MM.1S (cell line): Measurements from ENCODE around the gene TCEANC.

Experiments used
- DNase-seq: peaks from one replicate; pipeline ENCODE4 v3.0.0-alpha.2; 2015
- H2AFZ ChIP-seq: fragments of 300-600 bp; sonication (generic); 2 replicates; pipeline ENCODE4 v1.6.0; 2016; ENCODE audit warnings: antibody characterized with exemption, low read length
- H3F3A ChIP-seq: fragments of 300-600 bp; sonication (generic); 2 replicates; pipeline ENCODE4 v1.6.1; 2016; ENCODE audit warnings: mild to moderate bottlenecking, antibody characterized with exemption, low read length, moderate library complexity, mixed read lengths; ENCODE audit not compliant: insufficient read depth
- H3K27ac ChIP-seq: fragments of 300-600 bp; sonication (generic); 2 replicates; pipeline ENCODE4 v1.5.1; 2016; ENCODE audit warnings: mild to moderate bottlenecking, low read length
- H3K27me3 ChIP-seq: fragments of 300-600 bp; sonication (generic); replicated peaks from 2 replicates; pipeline ENCODE4 v1.6.0; 2016; ENCODE audit warnings: low read length; ENCODE audit not compliant: insufficient read depth
- H3K36me3 ChIP-seq: fragments of 300-600 bp; sonication (generic); replicated peaks from 2 replicates; pipeline ENCODE4 v1.6.1; 2016; ENCODE audit warnings: mild to moderate bottlenecking, low read length, mixed read lengths; ENCODE audit not compliant: insufficient read depth
- H3K4me1 ChIP-seq: fragments of 300-600 bp; sonication (generic); 2 replicates; pipeline ENCODE4 v1.6.1; 2016; ENCODE audit warnings: low read length, mixed read lengths
- H3K4me2 ChIP-seq: fragments of 300-600 bp; sonication (generic); 2 replicates; pipeline ENCODE4 v1.6.0; 2016; ENCODE audit warnings: low read depth, low read length
- H3K4me3 ChIP-seq: fragments of 300-600 bp; sonication (generic); 2 replicates; pipeline ENCODE4 v1.5.1; 2016; ENCODE audit warnings: low read length, mixed read lengths
- H3K79me2 ChIP-seq: fragments of 300-600 bp; sonication (generic); 2 replicates; pipeline ENCODE4 v1.6.1; 2016; ENCODE audit warnings: mixed run types, low read length, mixed read lengths
- H3K9ac ChIP-seq: fragments of 300-600 bp; sonication (generic); 2 replicates; pipeline ENCODE4 v1.6.1; 2016; ENCODE audit warnings: low read length, mixed read lengths
- H3K9me2 ChIP-seq: fragments of 300-600 bp; sonication (generic); replicated peaks from 2 replicates; pipeline ENCODE4 v1.6.1; 2016; ENCODE audit warnings: mild to moderate bottlenecking, low read length, mixed read lengths; ENCODE audit not compliant: insufficient read depth
- H3K9me3 ChIP-seq: fragments of 300-600 bp; sonication (generic); replicated peaks from 2 replicates; pipeline ENCODE4 v1.6.1; 2016; ENCODE audit warnings: mild to moderate bottlenecking, low read length, mixed read lengths; ENCODE audit not compliant: insufficient read depth
- H4K20me1 ChIP-seq: fragments of 300-600 bp; sonication (generic); 2 replicates; pipeline ENCODE4 v1.6.1; 2016; ENCODE audit warnings: mild to moderate bottlenecking, low read length, moderate library complexity, mixed read lengths; ENCODE audit not compliant: insufficient read depth
- CTCF ChIP-seq: fragments of 300-600 bp; sonication (generic); IDR thresholded peaks from 2 replicates; pipeline ENCODE4 v1.5.1; 2016; ENCODE audit warnings: antibody characterized with exemption, low read length, mixed read lengths
- EZH2 ChIP-seq: fragments of 300-600 bp; sonication (generic); optimal IDR thresholded peaks from 2 replicates; pipeline ENCODE3; 2017; ENCODE audit warnings: low read depth, mild to moderate bottlenecking, antibody characterized with exemption, low read length, mixed read lengths
- EZH2phosphoT487 ChIP-seq: fragments of 300-600 bp; sonication (generic); IDR thresholded peaks from 2 replicates; pipeline ENCODE4 v1.6.1; 2018; ENCODE audit warnings: antibody characterized with exemption, low read length

Gene TCEANC

GRCh38 chrX:13700380-13700779, 47.4 kb downstream of the TCEANC start:
- Histone ChIP-seq H3K4me2 (no peak overlapping the region), H3K27ac (no peak overlapping the region), H3K4me1 (no peaks in the 10 kb centered on the region), H3F3A (no peaks in the 10 kb centered on the region), H3K9ac (no peak overlapping the region), H3K9me3 (no peaks in the 10 kb centered on the region), H2AFZ (no peak overlapping the region), H3K4me3 (no peak overlapping the region), H3K36me3 (no peaks in the 10 kb centered on the region; the same call in 1 of the 2 replicates), H3K9me2 (no peaks in the 10 kb centered on the region), H4K20me1 (no peaks in the 10 kb centered on the region), H3K79me2 (peaks cover 88% of the 10 kb centered on the region), H3K27me3 (no peaks in the 10 kb centered on the region)
- no peak for DNase-seq
- TF ChIP-seq EZH2 (no peak), EZH2phosphoT487 (no peak), CTCF (no peak)

- no peak for TF ChIP-seq EZH2
- TF ChIP-seq EZH2phosphoT487: no peak
- Histone ChIP-seq H3K9me2 (no peaks in the 10 kb centered on the region), H3K79me2 (peaks cover 79% of the 10 kb centered on the region), H3K36me3 (no peaks in the 10 kb centered on the region; the same call in 1 of the 2 replicates), H2AFZ (no peak overlapping the region), H3K9me3 (no peaks in the 10 kb centered on the region), H4K20me1 (no peaks in the 10 kb centered on the region), H3K27me3 (no peaks in the 10 kb centered on the region), H3K4me2 (no peak overlapping the region), H3K4me3 (no peak overlapping the region), H3K4me1 (no peaks in the 10 kb centered on the region), H3K27ac (no peak overlapping the region), H3F3A (no peaks in the 10 kb centered on the region), H3K9ac (no peak overlapping the region)
- no peak for DNase-seq
Observed at GRCh38 chrX:13702111-13702789, 49.3 kb downstream of the TCEANC start.

- no peak for DNase-seq
- H3K27me3 ChIP-seq: no peaks in the 10 kb centered on the region
- no peak overlapping the region for H3K4me2 ChIP-seq
- no peaks in the 10 kb centered on the region for H3K9me3 ChIP-seq
- no peak overlapping the region for H3K9ac ChIP-seq
- H3F3A ChIP-seq: no peaks in the 10 kb centered on the region
- TF ChIP-seq EZH2: no peak
- TF ChIP-seq EZH2phosphoT487: no peak
- no peak for TF ChIP-seq CTCF
- H3K27ac ChIP-seq: no peak overlapping the region
- H2AFZ ChIP-seq: no peak overlapping the region
- peaks cover 71% of the 10 kb centered on the region for H3K79me2 ChIP-seq
- no peak overlapping the region for H3K4me3 ChIP-seq
- no peaks in the 10 kb centered on the region for H3K4me1 ChIP-seq
- no peaks in the 10 kb centered on the region for H3K36me3 ChIP-seq
- H3K9me2 ChIP-seq: no peaks in the 10 kb centered on the region
- H4K20me1 ChIP-seq: no peaks in the 10 kb centered on the region
Observed at GRCh38 chrX:13703135-13703534, 50.2 kb downstream of the TCEANC start.

GRCh38 chrX:13703589-13703988, 50.6 kb downstream of the TCEANC start:
- DNase-seq: no peak
- Histone ChIP-seq H3K36me3 (no peaks in the 10 kb centered on the region), H2AFZ (no peak overlapping the region), H3K4me3 (no peak overlapping the region), H3K27me3 (no peaks in the 10 kb centered on the region), H3K9ac (no peak overlapping the region), H3K4me1 (no peaks in the 10 kb centered on the region), H3K27ac (no peak overlapping the region), H3K4me2 (no peak overlapping the region), H3K9me3 (no peaks in the 10 kb centered on the region), H3F3A (no peaks in the 10 kb centered on the region), H4K20me1 (no peaks in the 10 kb centered on the region), H3K9me2 (no peaks in the 10 kb centered on the region), H3K79me2 (peaks cover 67% of the 10 kb centered on the region)
- TF ChIP-seq CTCF: no peak
- TF ChIP-seq EZH2phosphoT487: no peak
- TF ChIP-seq EZH2: no peak
